Activated CD8-positive, alpha-beta memory T cell treated with anti-CD3 and anti-CD28 coated beads for 4 hours (primary cell): ENCODE data around the gene RSAD1.

Experiments used
- DNase-seq, 2 donors: peaks; one replicate each; pipeline ENCODE4 v3.0.0-alpha.2; 2020; ENCODE audit warnings: low read depth in 2 of 2

Gene RSAD1

GRCh38 chr17:50478391-50479381 is at the start of gene RSAD1:
RSAD1 (plus strand) TSS chr17:50478860; CDS start chr17:50478885, 25 bp downstream.
- peak; percentile 60 to 74 for DNase-seq

DNA sequence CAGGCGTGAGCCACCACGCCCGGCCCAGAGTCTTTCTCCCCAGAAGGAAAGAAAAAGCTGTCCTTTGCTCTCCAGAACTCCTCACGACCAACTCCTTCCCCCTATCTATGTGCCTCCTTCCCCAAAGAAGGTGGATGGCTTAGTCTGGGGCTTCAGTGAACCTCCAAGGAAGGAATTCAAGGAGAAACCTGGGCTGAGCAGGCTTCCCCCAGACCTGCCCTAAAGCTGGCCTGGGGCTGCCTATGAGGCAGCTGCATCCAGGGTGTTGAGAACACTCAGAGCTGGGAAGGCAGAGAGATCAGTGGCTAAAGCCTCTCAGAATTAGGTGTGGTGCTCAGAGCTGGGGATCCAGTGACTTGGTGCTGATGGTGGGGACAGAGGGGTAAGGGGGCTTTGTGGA is 48.9 kb upstream of the RSAD1 start:
- no peak for DNase-seq

DNA sequence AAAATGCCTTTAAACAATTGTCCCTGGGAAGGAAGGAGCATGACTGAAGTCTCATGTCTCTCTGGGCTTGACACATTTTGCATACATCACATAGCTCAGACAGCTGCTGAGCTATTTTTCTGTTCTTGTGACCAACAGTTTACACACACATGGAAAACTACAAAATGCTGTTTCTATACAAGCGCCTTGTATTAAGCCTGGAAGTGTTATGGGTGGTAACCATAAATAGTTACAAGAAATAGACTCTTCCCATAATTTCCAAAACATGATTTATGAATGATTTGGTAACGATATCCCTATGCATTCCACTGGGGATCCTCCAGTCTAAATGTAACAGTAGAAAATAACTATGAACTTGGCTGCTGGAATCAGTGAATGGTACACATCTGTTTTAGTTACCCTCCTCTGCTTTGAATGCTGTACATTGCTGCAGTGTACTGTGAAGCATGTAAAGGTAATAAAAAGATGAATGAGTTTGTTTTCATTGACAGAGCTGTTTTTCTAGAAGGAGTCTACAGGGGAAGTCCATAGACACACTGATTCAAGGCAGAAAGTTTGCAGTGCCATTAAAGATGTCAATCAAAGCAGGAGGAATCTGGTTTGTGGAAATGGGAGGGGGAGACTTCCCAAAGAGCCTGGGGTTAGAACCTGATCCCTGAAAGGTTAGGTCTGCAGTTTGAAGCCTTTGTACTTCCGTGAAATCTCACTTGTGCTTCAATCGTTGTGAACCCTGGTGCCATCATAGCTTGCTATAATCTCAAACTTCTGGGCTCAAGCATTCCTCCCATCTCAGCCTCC is 47.6 kb upstream of the RSAD1 start:
- no peak for DNase-seq

GRCh38 chr17:50432125-50432762 is 46.4 kb upstream of the RSAD1 start:
- no peak for DNase-seq

- DNase-seq = no peak
These were observed 41.3 kb upstream of the RSAD1 start for GRCh38 chr17:50437409-50437808.

DNA sequence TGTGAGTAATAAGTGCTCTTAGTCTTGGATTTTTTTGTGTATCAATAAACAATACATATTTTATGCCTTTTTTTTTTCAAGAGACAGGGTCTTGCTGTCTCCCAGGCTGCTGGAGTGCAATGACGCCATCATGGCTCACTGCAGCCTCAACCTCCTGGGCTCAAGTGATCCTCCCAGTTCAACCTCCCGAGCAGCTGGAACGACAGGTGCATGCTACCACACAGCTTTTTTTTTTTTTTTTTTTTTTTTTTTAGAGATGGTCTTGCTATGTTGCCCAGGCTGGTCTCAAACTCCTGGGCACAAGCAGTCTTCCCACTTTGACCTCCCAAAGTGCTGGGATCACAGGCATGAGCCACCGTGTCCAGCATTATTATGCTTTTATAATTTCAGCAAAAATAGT is 39.7 kb upstream of the RSAD1 start:
- DNase-seq = no peak

GRCh38 chr17:50440172-50440837 is 38.4 kb upstream of the RSAD1 start:
- DNase-seq = no peak

DNA sequence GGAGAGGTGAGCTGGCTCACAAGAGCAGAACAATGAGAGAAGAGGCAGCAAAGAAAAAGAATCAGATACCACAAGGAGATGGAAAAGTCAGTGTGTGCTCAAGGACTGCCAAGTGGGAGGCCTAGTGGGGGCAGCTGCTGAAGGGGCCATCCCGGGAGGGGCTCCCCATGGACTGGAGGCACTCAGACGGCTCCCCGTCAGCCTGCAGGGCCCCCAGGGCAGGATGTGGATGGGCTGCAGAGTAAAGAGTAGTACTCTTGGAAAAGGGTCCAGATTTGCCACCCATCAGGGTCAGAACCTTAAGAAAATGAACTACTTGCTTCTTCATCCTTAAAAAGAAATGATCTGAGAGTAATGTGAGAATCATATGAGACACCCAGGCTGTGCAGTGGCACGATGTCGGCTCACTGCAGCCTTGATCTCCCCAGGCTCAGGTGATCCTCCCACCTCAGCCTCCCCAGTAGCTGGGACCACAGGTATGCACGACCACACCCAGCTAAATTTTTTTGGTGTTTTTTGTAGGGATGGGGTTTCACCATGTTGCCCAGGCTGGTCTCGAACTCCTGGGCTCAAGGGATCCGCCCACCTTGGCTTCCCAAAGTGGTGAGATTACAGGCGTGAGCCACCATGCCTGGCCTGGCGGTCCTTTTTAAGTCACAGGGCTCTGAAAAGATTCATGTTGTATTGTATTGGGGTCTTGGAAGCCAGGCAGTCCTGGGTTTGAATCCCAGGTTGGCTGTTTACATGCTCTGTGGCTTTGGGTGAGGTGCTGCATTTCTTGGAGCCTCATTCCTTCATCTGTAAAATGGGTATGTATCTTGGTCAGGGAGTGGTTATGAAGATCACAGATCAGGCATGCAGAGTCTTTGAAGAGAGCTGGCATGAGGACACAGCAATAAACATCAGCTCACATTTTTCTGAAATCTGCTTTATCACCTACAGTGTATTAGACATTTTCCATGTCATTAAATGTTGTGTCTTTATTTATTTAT is 37.5 kb upstream of the RSAD1 start:
- no peak for DNase-seq

DNA sequence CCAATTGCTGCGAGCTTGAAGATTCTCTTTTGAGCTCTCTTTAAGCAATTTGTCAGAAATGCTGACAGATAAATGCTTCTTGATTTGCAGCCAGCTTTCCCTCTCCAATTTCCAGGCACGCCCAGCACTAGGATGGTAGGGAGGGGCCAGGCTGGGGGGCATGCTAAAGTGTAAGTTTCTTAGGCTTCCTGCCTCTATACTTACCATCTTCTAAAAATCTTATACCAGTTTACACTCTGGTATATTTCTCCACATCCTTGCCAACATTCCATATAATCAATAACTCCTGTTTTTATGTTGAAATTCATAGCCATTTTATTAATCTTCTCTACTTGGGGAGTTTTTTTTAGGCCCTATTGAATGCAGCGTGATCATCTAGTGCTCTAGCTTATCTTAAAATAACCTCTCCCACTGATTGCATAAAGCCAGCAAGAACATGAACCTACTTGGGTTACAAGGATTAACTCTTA is 35.1 kb upstream of the RSAD1 start:
- no peak for DNase-seq

GRCh38 chr17:50444841-50445715 is 33.6 kb upstream of the RSAD1 start:
- no peak for DNase-seq

GRCh38 chr17:50445730-50446325 is 32.8 kb upstream of the RSAD1 start:
- no peak for DNase-seq

DNA sequence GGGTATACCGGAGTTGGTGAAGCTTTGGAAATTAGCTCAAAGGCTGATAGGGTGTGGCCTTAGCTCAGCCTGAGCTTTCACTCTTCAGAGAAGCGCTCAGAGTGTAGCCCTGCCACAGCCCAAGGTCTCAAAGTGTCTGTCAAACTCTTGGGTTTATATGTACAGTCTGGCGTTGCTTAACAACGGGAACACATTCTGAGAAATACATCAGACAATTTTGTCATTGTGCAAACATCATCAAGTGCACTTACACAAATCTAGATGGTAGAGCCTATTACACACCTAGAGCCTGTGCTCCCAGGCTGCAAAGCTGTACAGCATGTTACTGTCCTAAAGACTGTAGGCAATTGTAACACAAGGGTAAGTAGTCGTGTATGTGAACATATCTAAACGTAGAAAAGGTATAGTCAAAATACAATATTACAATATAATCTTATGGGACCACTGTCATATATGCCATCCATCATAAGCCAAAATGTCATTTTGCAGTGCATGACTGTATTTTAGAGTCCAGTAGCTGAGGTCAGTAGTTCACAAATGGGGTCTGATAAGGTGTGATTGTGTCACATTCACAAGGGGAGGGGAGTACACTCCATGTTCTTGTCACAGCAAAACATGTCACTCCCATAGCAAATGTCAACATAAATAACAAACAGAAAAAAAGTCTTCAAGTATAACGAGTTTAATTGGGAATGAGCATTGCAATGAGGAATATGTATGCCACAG is 30.6 kb upstream of the RSAD1 start:
- DNase-seq = no peak

- DNase-seq = no peak
These were observed 30.0 kb upstream of the RSAD1 start for GRCh38 chr17:50448643-50449042.

DNA sequence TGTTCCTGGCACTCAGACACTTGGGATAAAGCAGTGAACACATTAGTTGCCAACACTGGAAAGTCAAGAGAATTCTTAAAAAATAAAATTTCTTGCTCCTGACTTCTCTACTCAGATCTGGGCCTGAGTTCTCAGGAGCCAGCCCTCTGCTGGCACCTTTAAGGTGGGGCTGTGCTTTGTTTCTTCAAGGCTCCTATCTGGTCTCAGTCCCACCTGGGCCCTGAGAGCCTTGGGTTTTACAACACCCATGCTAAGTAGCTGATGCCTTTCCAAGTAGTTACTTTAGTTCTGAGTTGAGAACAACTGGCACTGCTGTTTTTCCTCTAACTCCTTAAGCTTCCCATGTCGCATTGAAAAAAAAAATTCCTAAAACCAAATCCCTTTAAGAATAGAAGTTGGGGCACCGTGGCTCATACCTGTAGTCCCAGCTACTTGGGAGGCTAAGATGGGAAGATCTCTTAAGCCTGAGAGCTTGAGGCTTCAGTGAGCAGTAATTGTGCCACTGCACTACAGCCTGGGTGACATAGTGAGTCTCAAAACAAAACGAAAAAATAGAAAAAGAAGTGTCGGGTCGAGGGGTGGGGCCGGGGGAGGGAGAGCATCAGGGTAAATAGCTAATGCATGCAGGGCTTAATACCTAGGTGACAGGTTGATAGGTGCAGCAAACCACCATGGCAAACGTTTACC is 26.6 kb upstream of the RSAD1 start:
- DNase-seq = no peak

DNA sequence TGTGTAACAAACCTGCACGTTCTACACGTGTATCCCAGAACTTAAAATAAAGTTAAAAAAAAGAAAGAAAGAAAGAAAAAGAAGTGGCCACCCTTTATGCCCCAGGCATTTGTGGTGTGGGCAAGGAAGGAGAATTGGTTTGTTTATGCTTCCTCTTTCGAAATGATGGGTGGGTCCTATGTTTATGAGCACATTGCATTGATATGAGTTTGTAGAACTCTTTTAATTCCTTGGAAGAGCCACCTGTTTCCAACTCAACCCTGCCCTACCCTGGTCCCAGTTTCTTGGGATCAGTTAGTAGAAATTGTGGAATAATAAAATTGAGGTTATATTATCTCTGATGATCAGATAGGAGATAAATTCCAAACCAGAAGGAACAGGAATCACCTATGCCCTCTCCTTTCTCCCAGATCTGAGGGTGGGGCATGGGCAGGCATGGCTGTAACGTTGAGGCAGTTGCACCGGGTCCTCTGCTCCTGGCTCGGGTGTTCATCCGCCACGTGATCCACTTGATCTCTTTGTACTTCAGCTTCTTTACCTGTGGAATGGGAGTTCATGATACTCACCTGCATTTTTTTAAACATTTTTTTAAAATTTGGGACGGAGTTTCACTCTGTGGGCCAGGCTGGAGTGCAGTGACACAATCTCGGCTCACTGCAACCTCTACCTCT is 25.9 kb upstream of the RSAD1 start:
- no peak for DNase-seq

DNA sequence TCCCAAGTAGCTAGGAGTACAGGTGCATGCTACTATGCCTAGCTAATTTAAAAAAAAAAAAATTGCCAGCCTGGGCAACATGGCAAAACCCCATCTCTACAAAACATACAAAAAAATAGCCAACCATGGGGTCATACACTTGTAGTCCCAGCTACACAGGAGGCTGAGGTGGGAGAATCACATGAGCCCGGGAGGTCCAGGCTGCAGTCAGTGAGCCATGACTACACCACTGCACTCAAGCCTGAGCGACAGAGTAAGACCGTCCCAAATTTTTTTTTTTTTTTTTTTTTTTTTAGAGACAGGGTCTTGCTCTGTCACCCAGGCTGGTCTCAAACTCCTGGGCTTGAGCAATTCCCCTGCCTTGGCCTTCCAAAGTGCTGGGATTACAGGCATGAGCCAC is 24.8 kb upstream of the RSAD1 start:
- DNase-seq = no peak

DNA sequence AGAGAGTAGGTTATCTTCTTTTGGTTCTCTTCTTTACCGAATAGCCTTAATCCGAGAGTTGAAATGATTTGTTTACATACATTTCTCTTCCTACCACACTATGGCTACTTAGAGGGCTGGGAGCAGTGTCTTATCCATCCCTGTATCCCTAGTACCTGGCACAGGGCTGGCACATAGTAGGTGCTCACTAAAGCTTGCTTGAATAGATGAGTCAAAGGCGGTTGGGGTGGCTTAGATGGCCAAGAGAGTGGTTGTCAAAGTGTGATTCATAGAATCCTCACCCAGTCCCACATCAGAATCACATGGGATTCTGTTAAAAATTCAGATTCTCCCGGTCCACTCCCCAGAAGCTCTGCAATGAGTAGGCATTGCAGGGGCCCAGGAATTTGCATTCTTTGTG is 21.0 kb upstream of the RSAD1 start:
- DNase-seq = no peak
